Stomach smooth muscle (tissue), 2 donors: ENCODE measurements around the gene OTUB2.

Experiments used
- H3K27ac ChIP-seq: one replicate; pipeline ENCODE4 v1.7.0; 2013; ENCODE audit warnings: mild to moderate bottlenecking, low read length, inconsistent platforms
- H3K27me3 ChIP-seq, 2 donors: one replicate each; pipeline ENCODE4 v1.7.0; 2013; ENCODE audit warnings: low read length in 2 of 2; ENCODE audit not compliant: insufficient read depth in 2 of 2, control insufficient read depth in 1 of 2
- H3K36me3 ChIP-seq, 2 donors: one replicate each; pipeline ENCODE4 v1.7.0; 2013; ENCODE audit warnings: low read length in 2 of 2; ENCODE audit not compliant: control insufficient read depth in 2 of 2, insufficient read depth in 2 of 2
- H3K4me1 ChIP-seq: one replicate; pipeline ENCODE4 v1.7.0; 2013; ENCODE audit warnings: low read length; ENCODE audit not compliant: control insufficient read depth, insufficient read depth
- H3K4me3 ChIP-seq, 2 donors: one replicate each; pipeline ENCODE4 v1.7.0; 2013; ENCODE audit warnings: low read length in 2 of 2
- H3K9ac ChIP-seq, 2 donors: one replicate each; pipeline ENCODE4 v1.7.0; 2013; ENCODE audit warnings: low read length in 2 of 2, mild to moderate bottlenecking in 1 of 2
- H3K9me3 ChIP-seq, 2 donors: one replicate each; pipeline ENCODE4 v1.7.0; 2013; ENCODE audit warnings: low read length in 2 of 2; ENCODE audit not compliant: control insufficient read depth in 2 of 2
- donor health status: healthy.
- donor health status: Pancreatic carcinoma.

OTUB2 gene

GRCh38 chr14:93997082-93997481 is 29.1 kb upstream of the OTUB2 start, which contains the start of gene CCDC197:
Gene CCDC197, plus strand, starts transcription at chr14:93997301. Its CDS starts 831 bp downstream, at chr14:93998132.
- Histone ChIP-seq H3K9ac (peak within 1 kb of the TSS in 1 of 2 donors; percentile 59), H3K4me3 (no peak within 1 kb of the TSS), H3K36me3 (no peaks in the 10 kb centered on the region), H3K27ac (peak within 1 kb of the TSS; percentile 88), H3K4me1 (peaks cover 54% of the 10 kb centered on the region), H3K9me3 (no peaks in the 10 kb centered on the region), H3K27me3 (no peaks in the 10 kb centered on the region)

- H3K27me3 ChIP-seq = no peaks in the 10 kb centered on the region
- H3K9ac ChIP-seq = no peak overlapping the region
Measured at GRCh38 chr14:93997916-93998870, 27.9 kb upstream of the OTUB2 start.

GRCh38 chr14:93998871-93999403 is 27.2 kb upstream of the OTUB2 start:
- Histone ChIP-seq H3K9ac (no peak overlapping the region), H3K27me3 (no peaks in the 10 kb centered on the region), H3K36me3 (no peaks in the 10 kb centered on the region), H3K9me3 (no peaks in the 10 kb centered on the region), H3K27ac (no peak overlapping the region), H3K4me1 (peaks cover 51% of the 10 kb centered on the region), H3K4me3 (no peak overlapping the region)

More at GRCh38 chr14:93997916-93998870, 27.9 kb upstream of the OTUB2 start:
- H3K4me1 ChIP-seq = peaks cover 51% of the 10 kb centered on the region
- H3K4me3 ChIP-seq = no peak overlapping the region
- no peaks in the 10 kb centered on the region for H3K36me3 ChIP-seq
- no peaks in the 10 kb centered on the region for H3K9me3 ChIP-seq
- H3K27ac ChIP-seq = no peak overlapping the region

DNA sequence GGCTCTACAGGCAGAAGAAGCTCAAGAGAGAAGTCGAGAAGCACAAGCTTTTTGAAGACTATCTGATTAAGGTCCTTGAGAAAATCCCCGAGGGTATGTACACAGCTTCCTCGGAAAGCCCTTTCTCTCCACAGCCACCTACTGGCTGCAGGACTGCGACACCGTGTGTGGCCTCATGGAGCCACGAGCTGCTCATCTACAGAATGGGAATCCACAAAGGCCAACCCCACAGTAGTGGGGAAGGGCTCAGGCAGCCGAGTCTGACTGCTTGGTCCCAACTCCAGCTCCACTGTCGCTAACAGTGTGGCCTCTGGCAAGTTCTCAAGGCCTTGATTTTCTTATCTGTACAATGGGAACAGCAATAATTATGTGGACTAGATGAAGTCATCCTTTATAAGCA is 26.6 kb upstream of the OTUB2 start:
- Histone ChIP-seq H3K27ac (no peak overlapping the region), H3K4me1 (peaks cover 48% of the 10 kb centered on the region), H3K9me3 (no peaks in the 10 kb centered on the region), H3K36me3 (no peaks in the 10 kb centered on the region), H3K9ac (no peak overlapping the region), H3K4me3 (no peak overlapping the region), H3K27me3 (no peaks in the 10 kb centered on the region)

DNA sequence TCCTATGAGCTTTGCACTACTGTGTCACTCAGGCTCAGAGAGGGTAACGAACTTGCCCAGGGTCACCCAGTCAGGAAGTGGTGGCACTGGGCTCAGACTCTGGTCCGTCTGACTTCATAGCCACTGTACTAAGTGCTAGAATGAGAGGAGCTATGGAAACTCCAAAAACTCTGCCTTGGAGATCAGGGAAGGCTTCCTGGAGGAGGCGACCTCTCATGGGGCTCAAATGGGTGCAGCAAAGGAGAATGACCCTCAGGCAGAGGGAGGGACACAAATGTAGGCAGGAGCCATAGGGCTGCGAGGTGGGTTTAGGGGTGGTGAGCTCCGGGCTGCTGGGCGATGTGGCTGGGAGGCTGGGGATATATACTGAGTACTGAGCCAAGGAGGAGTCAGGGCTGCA is 25.9 kb upstream of the OTUB2 start:
- no peaks in the 10 kb centered on the region for H3K27me3 ChIP-seq
- no peak overlapping the region for H3K4me3 ChIP-seq
- H3K4me1 ChIP-seq = peaks cover 43% of the 10 kb centered on the region
- H3K9me3 ChIP-seq = no peaks in the 10 kb centered on the region
- H3K36me3 ChIP-seq = no peaks in the 10 kb centered on the region
- no peak overlapping the region for H3K9ac ChIP-seq
- H3K27ac ChIP-seq = no peak overlapping the region

DNA sequence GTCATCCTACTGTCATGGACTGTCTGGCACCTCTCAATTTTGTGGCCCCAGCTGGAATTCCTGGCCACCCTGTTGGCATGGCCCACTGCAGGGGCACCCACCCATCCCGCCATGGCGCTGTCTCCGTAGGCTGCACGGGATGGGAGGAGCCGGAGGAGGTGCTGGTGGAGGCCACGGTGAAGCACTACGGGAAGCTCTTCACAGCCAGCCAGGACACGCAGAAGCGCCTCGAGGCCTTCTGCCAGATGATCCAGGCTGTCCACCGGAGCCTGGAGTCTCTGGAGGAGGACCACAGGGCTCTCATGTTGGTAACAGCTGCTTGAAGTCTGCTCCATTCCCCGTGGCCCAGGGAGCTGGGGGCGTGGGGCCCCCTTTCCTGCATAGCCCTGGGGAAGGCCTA is 25.1 kb upstream of the OTUB2 start:
- peak overlapping the region in 1 of 2 donors; percentile 22 for H3K4me3 ChIP-seq
- H3K9ac ChIP-seq = peak overlapping the region in 1 of 2 donors; percentile 39
- H3K36me3 ChIP-seq = no peaks in the 10 kb centered on the region
- no peaks in the 10 kb centered on the region for H3K27me3 ChIP-seq
- H3K4me1 ChIP-seq = peaks cover 36% of the 10 kb centered on the region
- H3K27ac ChIP-seq = no peak overlapping the region
- H3K9me3 ChIP-seq = no peaks in the 10 kb centered on the region

DNA sequence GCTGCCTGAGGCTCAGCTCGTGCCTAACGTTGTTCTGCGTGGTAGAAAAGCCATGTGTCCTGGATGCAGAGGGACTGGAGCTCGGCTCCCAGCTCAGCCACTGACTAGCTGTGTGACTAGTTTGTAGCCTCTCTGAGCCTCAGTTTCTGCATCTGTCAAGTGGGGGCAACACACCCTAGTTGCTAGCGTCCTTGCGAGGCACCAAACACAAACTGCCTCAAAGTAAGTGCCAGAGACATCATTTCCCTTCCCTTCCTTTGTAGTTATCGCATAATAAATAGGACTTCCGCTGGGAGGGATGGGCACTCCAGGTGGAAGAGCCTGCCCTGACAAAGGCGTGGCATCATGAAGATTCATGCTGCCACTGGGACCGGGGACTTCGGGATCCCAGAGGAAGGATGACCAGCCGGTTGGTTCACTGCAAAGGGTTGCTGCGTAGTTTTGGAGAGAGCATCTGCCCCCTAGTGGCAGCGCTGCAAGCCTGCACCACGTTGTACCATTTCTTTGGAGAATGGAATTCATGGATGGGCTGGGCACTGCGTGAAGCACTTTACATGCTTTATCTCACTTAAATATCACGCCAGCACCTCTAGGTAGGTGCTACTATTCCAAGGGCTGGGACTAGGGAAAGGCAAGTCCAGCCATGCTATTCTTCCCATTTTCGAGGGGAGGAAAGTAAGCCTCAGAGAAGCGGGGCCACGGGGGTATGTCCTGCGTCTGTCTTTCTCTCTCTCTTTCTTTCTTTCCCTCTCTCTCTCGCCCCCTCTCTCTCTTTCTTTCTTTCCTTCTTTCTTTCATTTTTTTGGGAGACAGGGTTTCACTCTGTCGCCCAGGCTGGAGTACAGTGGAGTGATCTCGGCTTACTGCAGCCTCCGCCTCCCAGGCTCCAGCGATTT is 24.4 kb upstream of the OTUB2 start:
- Histone ChIP-seq H3K9me3 (no peaks in the 10 kb centered on the region), H3K4me1 (peaks cover 29% of the 10 kb centered on the region), H3K27me3 (no peaks in the 10 kb centered on the region), H3K36me3 (no peaks in the 10 kb centered on the region), H3K27ac (no peak overlapping the region), H3K4me3 (peak overlapping the region; percentile 21 to 58), H3K9ac (no peak overlapping the region)

DNA sequence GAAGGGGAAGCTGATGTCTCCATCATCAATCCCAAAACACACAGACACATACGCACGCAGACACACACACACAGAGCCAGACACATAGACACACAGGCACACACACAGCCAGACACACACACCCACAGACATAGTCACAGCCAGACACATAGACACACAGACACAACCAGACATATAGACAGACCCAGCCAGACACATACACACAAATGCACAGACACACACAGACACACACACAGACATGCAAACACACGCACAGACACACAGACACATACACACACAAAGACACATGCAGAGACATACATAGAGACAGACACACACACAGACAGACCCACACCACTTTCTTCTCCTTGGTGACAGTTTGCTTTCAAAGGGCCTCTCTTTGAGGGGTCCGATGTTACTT is 22.7 kb upstream of the OTUB2 start:
- no peaks in the 10 kb centered on the region for H3K36me3 ChIP-seq
- H3K4me1 ChIP-seq = peaks cover 13% of the 10 kb centered on the region
- H3K9me3 ChIP-seq = no peaks in the 10 kb centered on the region
- no peak overlapping the region for H3K27ac ChIP-seq
- H3K27me3 ChIP-seq = no peaks in the 10 kb centered on the region
- no peak overlapping the region for H3K9ac ChIP-seq
- no peak overlapping the region for H3K4me3 ChIP-seq

DNA sequence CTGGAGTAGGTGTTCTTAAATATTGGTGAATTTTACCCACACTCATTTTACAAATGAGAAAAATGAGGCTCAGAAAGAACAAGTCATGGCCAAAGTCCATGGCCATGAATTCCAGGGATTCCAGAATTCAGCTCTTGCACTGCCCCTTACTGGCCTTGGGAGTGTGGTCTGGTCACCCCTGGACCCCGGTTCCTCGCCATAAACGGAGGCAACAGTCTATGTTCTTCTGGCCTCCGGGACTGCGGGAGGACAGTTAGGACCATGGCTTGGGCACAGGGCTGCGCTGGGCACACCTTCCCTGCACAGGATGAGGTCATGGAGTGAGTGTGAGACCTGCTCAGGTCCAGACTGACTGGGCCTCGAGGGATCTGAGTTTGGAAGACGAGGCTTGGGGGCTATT is 22.1 kb upstream of the OTUB2 start:
- Histone ChIP-seq H3K9ac (no peak overlapping the region), H3K9me3 (no peaks in the 10 kb centered on the region), H3K36me3 (no peaks in the 10 kb centered on the region), H3K27ac (no peak overlapping the region), H3K27me3 (no peaks in the 10 kb centered on the region), H3K4me3 (no peak overlapping the region), H3K4me1 (peaks cover 13% of the 10 kb centered on the region)

GRCh38 chr14:94005324-94006073 is 20.6 kb upstream of the OTUB2 start:
- Histone ChIP-seq H3K9me3 (no peaks in the 10 kb centered on the region), H3K36me3 (no peaks in the 10 kb centered on the region), H3K27ac (no peak overlapping the region), H3K27me3 (no peaks in the 10 kb centered on the region), H3K9ac (no peak overlapping the region), H3K4me3 (no peak overlapping the region), H3K4me1 (peaks cover 15% of the 10 kb centered on the region)
